CD4-positive, alpha-beta T cell treated with Interleukin-1 beta for 1 hour (primary cell): Measurements from ENCODE around the gene KIAA1671.
A peak's percentile ranks its signal among the peaks of the same experiment; 100 is the strongest.

Source experiments
- DNase-seq, 2 donors: peaks; one replicate each; pipeline ENCODE4 v3.0.0-alpha.2; 2020 to 2022

Gene KIAA1671

DNA sequence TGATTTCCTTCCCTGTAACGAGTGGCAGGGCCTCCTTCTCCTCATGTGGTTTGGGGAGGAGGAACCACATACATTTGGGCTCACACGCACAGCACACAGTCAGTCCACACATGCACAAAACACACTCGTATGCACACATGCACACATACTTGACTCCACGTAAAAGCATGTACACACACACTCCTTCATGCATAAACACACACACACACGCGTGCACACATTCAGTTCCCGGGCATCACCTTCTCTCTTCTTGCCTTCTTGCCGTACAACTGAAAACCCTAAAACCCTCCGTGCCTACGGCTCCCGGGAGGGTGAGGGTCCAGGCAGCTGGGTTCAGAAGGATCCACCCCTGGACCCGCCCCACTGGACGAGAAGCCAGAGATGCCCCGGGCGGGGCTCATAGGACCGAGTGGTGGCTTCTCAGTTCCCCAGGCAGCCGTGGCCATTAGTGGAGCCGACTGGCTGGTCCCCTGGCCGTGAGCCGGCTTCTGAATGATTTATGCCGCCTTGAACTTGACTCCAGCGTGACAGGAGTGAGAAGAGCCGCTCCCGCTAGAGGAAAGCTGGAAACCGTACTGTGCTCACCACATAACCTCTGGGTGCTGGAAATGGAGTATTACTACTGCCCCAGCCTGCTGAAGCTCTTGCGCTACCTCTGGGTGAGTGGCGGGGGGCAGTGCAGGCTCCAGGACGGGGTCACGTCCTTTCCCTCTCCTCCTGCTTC is 117.4 kb downstream of the KIAA1671 start:
- peak in 1 of 2 donors; percentile 9 for DNase-seq

DNA sequence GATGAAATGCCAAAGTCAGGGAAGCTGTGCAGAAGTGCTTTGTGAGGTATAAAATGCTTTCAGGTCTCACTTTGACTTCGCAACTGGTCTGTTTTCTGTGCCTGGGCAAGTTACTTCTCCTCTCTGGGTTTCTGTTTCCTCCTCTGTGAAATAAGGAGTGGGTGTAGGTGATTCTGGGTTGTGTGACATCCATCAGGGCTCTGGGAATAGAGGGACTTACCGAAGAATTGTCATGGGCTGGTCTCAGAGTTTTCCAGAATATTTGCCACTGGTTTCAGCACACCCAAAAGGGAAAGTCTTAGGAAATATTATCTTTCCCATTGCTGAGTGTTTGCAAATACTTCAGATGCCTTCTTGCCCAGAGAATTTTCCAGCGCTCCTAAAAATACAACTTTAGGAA is 118.4 kb downstream of the KIAA1671 start:
- DNase-seq: no peak

DNA sequence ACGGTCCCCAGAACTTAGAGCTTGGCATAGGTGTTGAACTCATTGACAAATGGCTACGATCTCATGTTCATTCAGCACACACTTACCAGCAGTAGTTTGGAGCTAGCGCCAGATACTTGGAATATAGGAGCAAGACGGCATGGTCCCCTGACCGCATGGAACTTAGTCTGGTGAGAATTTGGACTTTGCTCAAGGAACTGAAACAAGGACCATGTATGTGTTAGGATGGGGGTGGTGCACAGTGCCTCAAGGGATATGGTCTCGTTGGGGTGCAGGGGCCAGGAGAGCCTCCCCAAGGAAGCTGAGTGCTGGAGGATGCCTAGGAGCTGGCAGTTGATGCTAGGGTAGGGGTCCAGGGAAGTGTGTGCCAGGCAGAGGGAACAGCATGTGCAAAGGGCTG is 119.2 kb downstream of the KIAA1671 start:
- DNase-seq: no peak

DNA sequence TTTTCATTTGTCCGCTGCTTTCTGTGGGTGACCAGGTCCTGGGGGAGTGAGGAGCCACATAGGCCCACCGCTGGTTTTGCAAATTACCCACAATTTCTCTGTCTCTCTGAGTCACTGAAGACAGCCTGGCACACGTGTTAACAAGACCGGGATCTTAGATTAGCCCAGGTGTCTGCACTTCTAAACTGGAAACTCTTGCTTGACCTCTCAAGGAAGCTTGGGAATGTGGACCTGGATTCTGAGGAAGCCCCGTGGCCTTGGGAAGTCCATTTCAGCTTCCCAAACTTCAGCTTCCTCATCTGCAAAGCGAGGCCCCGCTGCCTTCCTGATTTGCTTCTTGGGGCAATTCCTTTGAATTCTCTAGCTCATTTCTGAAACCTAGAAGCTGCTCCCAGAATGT is 119.9 kb downstream of the KIAA1671 start:
- DNase-seq: no peak

DNA sequence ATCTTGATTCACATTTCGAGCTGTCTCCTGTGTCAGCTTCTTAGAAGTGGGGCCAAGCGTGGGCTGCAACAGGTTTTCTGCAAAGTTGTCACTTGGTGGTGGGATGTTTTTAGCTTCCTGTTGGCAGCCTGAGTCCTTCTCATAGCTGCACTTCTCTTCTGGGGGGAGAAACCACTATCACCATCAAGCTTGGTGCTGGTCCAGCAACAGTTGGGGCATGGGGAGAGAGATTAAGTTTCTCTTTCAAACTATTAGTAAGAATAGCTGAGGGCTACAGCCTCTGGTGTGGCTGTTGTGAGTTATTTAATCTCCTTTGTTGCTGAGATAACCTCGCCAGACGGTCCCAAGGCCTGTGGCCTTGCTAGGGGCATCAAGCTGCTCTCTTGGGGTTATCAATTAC is 123.8 kb downstream of the KIAA1671 start:
- peak; percentile 25 to 31 for DNase-seq

DNA sequence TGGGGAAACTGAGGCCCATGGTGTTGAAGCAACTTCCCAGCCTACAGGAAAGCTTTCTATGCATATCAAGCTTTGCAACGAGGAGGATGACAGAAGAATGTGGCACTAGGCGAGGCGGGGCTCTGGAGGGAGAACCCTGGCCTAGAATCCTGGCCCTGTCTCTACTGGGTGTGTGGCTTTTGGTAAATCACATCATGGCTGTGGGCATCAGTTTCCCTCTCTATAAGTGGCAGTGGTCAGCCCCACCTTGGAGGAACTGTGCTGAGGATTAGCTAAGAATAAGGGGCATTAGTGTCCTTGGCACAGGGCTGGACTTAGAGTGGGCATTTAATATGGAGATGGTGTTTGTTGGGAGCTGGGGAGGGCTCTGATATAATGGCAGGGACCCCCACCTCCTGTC is 124.5 kb downstream of the KIAA1671 start:
- DNase-seq: no peak

DNA sequence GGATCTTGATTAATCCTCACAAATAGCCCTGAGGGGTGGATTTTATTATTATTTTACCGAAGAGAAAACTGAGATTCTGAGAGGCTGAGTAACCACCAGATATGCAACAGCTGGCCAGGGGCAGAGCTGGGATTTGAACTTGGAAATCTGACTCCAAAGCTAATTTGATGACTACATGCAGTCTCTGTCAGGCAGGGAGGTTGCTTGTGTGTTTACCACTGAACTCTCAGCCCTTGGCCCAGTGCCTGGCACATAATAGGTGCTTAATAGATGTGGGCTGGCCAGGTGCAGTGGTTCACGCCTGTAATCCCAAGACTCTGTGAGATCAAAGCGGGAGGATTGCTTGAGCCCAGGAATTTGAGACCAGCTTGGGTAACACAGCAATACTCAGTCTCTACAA is 125.4 kb downstream of the KIAA1671 start:
- DNase-seq: no peak

DNA sequence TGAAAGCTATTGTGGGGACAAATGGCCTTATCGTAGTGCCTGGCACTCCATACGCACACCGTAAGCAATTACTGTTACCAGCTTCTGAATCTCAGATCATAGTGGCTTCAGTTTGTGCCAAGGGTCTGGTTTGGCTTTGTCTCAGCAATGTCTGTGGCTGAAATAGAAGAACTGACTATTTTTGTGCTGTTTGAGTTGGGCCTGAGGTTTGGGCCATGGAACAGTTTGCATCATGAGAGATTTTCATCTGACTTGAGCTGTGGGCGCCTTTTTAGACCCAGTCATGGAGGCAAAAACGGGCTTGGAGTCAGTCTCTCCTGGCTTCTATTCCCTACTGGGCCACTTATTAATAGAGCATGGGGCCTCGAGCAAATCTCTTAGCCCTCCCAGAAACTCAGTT is 126.1 kb downstream of the KIAA1671 start:
- no peak for DNase-seq

DNA sequence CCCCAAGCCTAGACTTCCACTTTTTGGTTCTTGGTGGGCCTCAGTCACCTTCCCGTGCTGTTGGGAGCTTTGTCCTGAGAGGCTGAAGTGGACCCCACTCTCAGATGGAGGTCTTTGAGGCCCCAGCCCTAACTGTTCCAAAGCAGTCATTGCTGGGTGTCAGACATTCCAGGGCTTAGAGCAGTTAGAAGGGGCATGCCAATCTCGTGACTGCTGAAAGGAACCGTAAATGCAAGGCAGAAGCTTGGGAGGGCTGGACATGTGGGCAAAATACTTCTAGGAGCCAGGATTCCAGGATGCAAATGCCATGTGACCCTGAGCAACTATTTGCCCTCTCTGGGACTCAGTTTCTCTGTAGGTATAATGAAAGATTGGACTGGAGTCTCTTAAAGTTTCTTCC is 128.3 kb downstream of the KIAA1671 start:
- DNase-seq: no peak

DNA sequence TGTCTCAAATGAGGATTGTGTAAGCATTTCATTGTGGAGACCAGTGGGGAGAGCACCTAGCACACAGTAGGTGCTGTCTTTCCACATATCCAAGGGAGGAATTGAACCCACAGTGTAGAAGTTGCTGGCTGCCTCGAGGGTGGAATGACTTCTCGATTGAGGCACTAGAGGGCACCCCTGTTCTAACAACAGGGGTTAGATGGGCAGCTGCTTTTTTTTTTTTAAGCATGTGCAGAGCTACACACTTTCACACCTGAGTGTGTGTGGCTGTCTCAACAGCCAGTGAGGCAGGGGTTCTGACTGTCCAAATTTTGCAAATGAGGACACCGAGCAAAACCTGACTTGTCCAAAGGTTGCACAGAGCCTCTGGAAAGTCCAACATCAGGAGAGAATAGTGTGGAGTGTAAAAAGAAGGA is 128.9 kb downstream of the KIAA1671 start:
- DNase-seq: peak; percentile 50 to 58

DNA sequence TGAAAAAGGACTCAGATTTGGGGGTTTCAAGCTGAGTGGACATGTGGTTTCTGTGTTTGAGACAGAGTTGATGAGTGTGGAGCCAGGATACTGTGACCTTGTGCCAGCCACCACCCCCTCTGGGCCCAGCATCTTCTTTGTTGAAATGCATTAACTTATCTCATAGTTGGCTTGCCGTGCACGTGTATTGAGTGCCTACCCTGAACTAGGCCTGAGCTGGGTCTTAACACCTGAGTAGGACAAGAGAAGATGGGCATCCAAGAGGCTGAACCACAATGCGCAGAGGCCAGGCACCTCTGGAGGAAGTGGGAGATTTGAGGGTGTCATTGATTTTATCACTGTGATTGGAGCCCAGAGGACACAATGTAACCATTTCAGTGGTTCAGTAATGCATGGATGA is 129.6 kb downstream of the KIAA1671 start:
- DNase-seq: no peak

DNA sequence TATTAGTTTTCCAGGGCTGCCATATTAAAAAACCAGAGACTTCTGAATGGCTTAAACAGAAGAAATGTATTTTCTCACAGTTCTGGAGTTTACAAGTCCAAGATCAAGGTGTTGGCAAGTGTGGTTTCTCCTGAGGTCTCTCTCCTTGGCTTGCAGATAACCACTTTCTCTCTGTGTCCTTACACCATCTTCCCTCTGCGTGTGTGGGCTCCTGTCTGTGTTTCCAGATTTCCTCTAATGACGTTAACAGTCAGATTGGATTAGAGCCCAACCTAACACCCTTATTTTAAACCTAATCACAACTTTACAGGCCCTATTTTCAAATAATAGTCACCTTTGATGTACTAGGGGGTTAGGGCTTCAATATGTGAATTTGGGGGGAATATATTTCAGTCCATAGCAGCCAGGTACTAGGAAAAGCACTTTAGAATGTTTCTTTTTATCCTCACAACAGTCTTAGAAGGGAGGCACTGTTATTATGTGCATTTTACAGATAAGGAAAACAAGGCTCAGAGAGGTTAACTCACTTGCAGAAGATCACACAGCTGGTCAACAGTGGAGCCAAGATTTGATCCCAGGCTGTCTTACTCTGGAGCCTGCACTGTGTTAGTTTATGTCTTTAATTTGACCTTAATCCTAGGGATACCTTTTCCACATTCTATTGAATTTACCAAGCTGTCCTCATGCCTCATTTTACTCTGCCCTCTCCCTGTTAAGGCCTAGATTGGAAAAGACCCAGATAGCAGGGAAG is 130.7 kb downstream of the KIAA1671 start:
- no peak for DNase-seq

DNA sequence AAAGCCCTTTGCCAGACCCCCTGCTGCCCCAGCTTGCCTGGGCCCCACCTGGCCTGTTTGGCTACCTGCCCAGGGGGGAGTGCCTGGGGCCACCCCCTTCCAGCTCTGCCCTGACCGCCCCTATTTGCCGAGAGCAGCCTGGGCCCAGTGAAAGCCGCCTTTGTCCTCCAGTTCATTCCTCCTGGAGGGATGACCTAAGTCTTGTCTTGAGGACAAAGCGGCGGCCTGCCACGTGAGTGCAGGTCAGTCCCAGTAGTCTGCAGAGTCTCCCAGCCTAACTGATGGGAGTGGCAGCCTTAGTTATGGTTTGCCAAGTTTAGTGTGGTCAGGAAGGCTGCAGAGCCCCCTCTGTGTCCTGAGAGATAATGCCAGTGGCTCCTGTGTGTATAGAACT is 131.3 kb downstream of the KIAA1671 start:
- DNase-seq: no peak

DNA sequence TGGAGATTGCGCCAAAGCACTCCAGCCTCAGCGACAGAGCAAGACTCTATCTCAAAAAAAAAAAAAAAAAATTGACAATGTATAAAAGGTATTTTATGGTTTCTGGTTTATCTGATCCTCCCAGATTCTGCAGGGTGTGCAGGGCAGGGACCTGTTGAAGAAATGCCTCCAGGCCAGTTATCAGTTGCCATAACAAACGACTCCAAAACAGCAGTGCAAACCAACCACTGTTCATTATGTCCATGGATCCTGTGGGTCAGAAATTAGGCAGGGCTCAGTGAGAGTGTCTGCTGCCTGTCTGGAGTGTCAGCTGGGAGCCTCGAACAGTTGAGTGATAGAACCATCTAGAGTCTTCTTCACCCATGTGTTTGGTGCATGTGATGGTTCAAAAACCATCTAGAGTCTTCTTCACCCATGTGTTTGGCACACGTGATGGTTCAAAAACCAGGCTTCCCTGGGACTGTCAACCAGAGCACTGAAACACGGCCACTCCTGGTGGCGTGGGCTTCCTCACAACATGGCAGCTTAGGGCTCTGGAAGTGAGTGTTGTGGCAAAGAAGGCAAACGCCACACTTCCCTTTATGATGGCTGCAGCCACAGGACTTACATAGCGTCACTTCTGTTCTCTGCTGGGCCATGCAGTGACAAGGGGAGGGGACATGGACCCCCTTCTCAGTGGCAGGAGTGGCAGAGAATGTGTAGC is 132.0 kb downstream of the KIAA1671 start:
- DNase-seq: no peak

DNA sequence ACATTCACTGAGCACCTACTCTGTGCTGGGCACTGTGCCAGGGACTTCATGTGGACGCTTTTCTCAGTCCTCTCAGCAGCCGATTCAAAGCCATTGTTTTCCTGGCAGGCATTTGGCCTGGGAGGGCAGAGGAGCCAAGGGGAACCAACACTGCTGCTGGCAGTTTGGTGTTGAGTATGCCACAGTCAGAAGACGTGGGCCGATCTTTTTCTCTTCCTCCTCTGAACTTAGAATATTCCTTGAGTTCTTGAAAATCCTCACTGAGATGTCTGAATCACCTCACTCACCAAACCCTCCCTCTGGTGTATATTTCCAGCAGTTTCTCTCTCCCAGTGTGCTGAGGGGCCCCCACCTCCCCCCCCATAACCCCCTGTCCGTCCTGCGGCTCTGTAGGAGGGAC is 132.6 kb downstream of the KIAA1671 start:
- no peak for DNase-seq

DNA sequence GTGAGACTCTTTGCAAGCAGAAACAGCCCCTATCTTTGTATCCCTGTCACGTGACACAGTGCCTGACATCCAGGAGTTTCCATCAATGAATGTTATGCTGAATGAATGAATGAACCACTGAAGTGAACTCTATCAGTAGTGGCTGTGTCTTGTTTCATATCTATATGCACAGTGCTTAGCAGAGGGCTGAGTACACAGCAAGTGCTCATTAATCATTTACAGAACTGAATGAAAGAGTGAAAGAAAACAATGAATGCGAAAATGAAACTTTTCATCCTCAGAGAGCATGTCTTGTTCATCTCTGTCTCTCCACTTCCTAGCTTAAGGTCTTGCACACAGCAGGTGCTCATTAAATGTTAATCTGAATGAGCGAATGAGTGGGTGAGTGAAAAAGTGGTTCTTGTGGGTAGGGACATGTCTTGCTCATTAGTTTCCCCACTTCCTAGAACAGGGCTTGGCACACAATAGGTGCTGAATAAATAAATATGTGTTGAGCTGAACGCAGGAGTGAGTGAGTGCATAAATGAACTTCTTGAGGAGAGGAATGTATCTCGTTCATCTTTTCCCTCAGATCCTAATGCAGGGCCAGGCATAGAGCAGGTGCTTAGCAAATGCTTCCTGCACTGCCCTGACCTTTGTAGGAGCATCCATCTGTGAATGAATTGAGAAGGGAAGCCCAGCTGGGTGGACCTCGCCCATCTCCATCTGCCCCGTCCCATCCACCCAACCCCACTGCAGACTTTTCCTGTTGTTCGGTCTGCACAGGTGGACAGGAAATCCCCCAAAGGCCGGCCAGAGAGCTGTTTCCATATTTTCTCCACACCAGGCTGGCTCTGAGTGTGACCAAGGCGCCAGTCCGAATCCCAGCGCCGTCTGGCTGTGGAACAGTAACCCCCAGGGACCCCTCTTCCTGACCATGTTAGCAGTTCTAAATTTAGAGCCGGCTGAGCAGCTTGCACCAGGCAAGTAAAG is 133.7 kb downstream of the KIAA1671 start:
- DNase-seq: no peak

DNA sequence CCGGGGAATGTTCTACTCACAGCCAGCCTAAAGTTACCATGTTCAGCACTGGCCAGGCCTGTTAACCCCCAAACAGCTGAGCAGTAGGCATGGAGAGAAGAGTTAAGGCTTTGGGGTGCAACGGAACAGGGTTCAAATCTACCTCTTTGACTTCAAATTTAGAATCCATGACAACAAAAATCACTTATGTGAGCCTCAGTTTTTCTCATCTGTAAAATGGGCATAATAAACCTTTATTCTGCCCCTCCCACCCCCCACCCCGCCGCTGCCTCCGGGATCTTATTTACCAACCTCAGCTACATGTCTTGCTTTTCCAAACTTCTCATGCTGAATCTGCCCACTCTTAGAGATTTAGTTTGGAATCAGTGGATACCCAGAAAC is 134.4 kb downstream of the KIAA1671 start:
- no peak for DNase-seq

DNA sequence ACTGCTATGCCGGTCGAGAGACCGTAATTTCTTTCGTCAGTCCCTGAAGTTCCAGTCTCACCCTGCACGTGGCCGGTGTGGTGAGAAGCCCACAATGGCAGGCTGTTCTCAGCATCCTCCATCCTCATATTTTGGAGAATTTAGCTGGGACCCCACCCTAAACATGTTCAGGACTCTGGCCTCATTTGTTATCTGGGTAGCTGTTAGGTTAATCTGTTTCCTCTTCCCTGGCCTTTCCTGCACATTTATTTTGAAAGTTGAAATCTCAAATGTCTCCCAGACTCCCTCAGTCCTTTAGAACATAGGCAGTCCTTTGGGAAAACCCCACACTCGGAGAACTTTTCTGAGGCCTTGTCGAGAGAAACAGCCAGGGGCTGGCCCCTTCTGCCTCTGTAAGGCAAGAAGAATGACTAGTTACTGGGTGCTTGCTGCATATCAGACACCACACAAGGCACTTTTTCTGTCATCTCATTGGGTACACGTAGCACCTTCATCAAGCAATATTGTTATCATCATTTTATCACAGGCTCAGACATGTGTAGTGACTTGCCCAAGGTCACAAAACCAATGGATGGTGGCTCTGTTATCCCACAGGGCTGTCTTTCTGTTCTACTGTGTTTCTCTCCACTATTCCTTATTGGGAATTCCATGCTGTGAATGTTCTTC is 137.8 kb downstream of the KIAA1671 start:
- no peak for DNase-seq

DNA sequence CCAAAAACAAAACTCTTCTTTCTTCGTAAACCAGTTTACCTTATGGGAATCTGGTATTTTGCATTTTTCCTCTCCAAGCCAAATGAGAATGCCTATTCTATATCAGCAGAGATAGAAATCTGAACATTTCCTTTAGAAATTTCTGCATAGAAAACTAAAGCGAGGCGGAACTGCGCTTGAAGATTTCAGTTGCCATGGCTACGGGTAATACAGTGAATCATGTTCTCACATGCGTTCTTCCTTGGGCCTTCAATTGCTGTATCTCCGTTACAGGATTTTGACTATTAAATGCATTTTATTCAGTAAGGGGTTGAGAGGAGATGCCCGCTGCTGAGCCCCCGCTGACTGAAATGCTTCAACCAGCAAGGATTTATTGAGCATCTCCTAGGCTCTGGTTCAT is 138.9 kb downstream of the KIAA1671 start:
- DNase-seq: no peak

DNA sequence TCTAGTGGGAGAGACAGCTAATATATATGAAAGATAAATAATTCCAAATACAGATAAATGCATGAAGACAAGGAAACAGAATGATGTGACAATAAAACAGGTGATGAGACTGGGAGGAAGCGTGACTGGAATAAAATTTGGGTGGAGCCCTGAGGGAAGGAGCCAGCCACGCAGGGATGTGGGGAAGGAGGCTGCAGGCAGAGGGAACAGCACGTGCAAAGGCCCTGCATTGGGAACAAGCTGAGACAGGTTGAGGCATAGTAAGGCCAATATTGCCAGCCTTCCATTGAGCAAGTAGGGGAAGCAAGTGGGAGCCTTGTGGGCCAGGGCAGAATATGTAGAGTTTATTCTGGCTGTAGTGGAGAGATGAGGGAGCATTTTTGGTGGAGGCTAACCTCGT is 139.6 kb downstream of the KIAA1671 start:
- no peak for DNase-seq

DNA sequence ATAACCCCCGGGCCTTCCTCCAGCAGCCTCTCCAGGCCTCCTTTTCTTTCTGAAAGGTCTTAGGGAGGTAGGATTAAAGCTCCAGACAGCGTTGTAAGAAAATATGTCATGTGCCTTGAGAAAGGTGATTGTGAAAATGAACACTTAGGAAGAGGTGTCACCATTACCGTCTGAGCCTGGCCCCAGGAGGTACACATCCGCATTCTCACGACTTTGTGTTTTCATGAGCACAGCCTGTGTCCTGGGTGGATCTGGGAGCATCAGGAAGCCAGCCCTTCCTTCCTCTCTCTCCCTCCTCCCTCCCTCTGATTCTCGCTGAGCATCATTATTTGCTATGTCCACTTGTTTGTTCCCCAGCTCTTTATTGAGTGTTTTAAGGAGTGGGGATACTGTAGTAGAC is 142.1 kb downstream of the KIAA1671 start:
- DNase-seq: no peak

DNA sequence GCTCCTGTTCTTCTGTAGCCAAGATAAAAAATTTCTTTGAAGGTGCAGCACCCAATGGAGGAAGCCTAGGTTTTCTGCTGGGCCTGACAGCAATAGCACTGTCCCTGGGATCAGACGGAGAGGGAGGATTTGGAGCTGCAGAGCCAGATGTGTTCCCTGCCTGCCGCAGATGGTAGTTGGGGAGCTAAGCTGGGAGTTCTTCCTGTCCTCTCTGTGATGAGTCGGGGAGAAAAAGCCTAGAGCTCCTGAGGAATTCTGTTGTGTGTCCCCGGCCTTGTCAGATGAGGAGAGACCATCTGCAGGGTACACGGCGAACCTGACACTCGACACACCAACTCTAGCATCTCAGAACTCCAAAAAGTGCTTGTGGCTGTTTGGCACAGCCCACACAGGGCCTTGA is 143.4 kb downstream of the KIAA1671 start:
- DNase-seq: no peak
